Spleen (tissue), 7 donors: ENCODE measurements around the gene PKM.

Source experiments
- POLR2A ChIP-seq, 3 donors: fragments of 450-650 bp; IDR thresholded peaks; one replicate each; pipeline ENCODE4 v1.5.1; 2017; ENCODE audit warnings: antibody characterized with exemption in 3 of 3, mild to moderate bottlenecking in 1 of 3
- POLR2AphosphoS5 ChIP-seq, 3 donors: sonication (generic); formaldehyde crosslinking; IDR thresholded peaks; one replicate each; pipeline ENCODE4 v1.5.1; 2017; ENCODE audit warnings: antibody characterized with exemption in 3 of 3
- TF ChIP-seq, protein P1 (sequence below), 11 experiments: fragments of 200-600 bp in 7 of 11; fragments of 450-650 bp in 4 of 11; sonication (generic) in 4 of 11; IDR thresholded peaks in 8 of 11; conservative IDR thresholded peaks in 3 of 11; 1 replicate in 7 of 11; 2 replicates in 4 of 11; pipeline versions ENCODE4 v1.4.0 to v1.8.0; 2016 to 2021; ENCODE audit warnings: antibody characterized with exemption in 11 of 11, inconsistent platforms in 4 of 11, mild to moderate bottlenecking in 1 of 11
- donor health status: DM: no; HTN: no; CAD: no; lungs with moderate emphysema.
- donor health status: DM: no; HTN: no; CAD: no.
- donor health status: DM: no; HTN: no; CAD: no.

DNA sequence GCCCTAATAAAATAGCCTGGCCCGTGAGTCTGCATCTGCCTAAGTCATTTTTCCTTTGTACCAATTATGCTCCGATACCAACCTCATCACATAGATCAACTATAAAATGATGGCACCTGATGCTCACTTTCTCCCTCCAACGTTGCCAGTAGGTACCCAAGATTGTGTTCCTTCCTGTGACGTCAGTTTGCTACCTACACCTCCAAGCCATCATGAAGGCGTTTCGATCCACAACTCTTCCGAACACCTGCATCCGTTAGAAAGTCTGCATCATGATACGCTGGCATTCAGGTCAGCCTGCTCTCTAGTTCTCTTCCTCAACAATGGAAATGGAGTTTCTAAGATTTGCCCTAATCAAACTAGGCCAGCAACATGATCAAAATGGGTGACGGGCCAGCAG lies 7.7 kb downstream of the PKM start:
- TF ChIP-seq POLR2A (IDR thresholded peaks at IDR 0.05) (no peak), POLR2AphosphoS5 (IDR thresholded peaks at IDR 0.05) (no peak)
- TF ChIP-seq, protein P1, sequence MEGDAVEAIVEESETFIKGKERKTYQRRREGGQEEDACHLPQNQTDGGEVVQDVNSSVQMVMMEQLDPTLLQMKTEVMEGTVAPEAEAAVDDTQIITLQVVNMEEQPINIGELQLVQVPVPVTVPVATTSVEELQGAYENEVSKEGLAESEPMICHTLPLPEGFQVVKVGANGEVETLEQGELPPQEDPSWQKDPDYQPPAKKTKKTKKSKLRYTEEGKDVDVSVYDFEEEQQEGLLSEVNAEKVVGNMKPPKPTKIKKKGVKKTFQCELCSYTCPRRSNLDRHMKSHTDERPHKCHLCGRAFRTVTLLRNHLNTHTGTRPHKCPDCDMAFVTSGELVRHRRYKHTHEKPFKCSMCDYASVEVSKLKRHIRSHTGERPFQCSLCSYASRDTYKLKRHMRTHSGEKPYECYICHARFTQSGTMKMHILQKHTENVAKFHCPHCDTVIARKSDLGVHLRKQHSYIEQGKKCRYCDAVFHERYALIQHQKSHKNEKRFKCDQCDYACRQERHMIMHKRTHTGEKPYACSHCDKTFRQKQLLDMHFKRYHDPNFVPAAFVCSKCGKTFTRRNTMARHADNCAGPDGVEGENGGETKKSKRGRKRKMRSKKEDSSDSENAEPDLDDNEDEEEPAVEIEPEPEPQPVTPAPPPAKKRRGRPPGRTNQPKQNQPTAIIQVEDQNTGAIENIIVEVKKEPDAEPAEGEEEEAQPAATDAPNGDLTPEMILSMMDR (IDR thresholded peaks at IDR 0.05 in 8 of 11, conservative IDR thresholded peaks at IDR 0.05 in 3 of 11) = no peak
